Smooth muscle cell (in vitro differentiated cells): ENCODE data around the gene ART3. TPM values are rescaled to one million over a fixed set of nuclear protein-coding genes. Genes with fewer than 3 reads are reported as not detected.

Source experiments
- DNase-seq: peaks from one replicate; lab custom pipeline; 2025; ENCODE audit not compliant: unreplicated experiment; lab: John Stamatoyannopoulos, UW
- H2AFZ ChIP-seq: fragments of 200-600 bp; sonication (generic); 2 replicates; pipeline ENCODE4 v1.6.0; 2016; ENCODE audit warnings: antibody characterized with exemption, low read depth, mild to moderate bottlenecking
- H3F3A ChIP-seq: fragments of 200-600 bp; sonication (generic); 2 replicates; pipeline ENCODE4 v1.6.0; 2017; ENCODE audit warnings: antibody characterized with exemption, low read depth
- H3K27ac ChIP-seq: fragments of 200-600 bp; sonication (generic); 2 replicates; pipeline ENCODE4 v1.5.1; 2016; ENCODE audit warnings: low read depth, mild to moderate bottlenecking
- H3K27me3 ChIP-seq: fragments of 200-600 bp; sonication (generic); 2 replicates; pipeline ENCODE4 v1.6.1; 2016; ENCODE audit warnings: low read depth, mild to moderate bottlenecking
- H3K36me3 ChIP-seq: fragments of 200-600 bp; sonication (generic); 2 replicates; pipeline ENCODE4 v1.5.1; 2016; ENCODE audit warnings: low read depth
- H3K4me1 ChIP-seq: fragments of 200-600 bp; sonication (generic); 2 replicates; pipeline ENCODE4 v1.5.1; 2016; ENCODE audit warnings: low read depth
- H3K4me2 ChIP-seq: fragments of 200-600 bp; sonication (generic); 2 replicates; pipeline ENCODE4 v1.6.0; 2016; ENCODE audit warnings: mild to moderate bottlenecking
- H3K4me3 ChIP-seq: fragments of 200-600 bp; sonication (generic); 2 replicates; pipeline ENCODE4 v1.5.1; 2016; ENCODE audit warnings: mild to moderate bottlenecking
- H3K79me2 ChIP-seq: fragments of 200-600 bp; sonication (generic); 2 replicates; pipeline ENCODE4 v1.6.0; 2016; ENCODE audit warnings: low read depth, mild to moderate bottlenecking
- H3K9ac ChIP-seq: fragments of 200-600 bp; sonication (generic); 2 replicates; pipeline ENCODE4 v1.6.0; 2016; ENCODE audit warnings: low read depth
- H3K9me3 ChIP-seq: fragments of 200-600 bp; sonication (generic); replicated peaks from 2 replicates; pipeline ENCODE4 v1.5.1; 2016; ENCODE audit warnings: low read depth
- H4K20me1 ChIP-seq: fragments of 200-600 bp; sonication (generic); 2 replicates; pipeline ENCODE4 v1.6.0; 2016; ENCODE audit warnings: low read depth
- CTCF ChIP-seq: fragments of 200-600 bp; sonication (generic); IDR thresholded peaks from 2 replicates; pipeline ENCODE4 v1.5.1; 2017; ENCODE audit warnings: borderline replicate concordance, mild to moderate bottlenecking, antibody characterized with exemption; ENCODE audit not compliant: insufficient read depth, poor library complexity, severe bottlenecking
- WGBS: methylation state at CpG from one replicate; pipeline ENCODE4 v1.1.7; 2016; ENCODE audit warnings: low lambda C conversion rate; 5-methylcytosine and 5-hydroxymethylcytosine counted together
- polyA plus RNA-seq: library from polyadenylated mRNA; unstranded; fragments of >200 nt; fragmentation: Nextera tagmentation; extraction: Ambion mirVana; gene quantifications from 2 replicates; pipeline ENCODE4 v1.2.1, GENCODE V29; 2016
- total RNA-seq: library from RNA; depleted of rRNA; stranded (reverse); fragments of >200 nt; gene quantifications from 2 replicates; pipeline ENCODE4 v1.2.3, GENCODE V29; 2014

The ART3 gene
- total and polyA plus RNA-seq, 2 experiments from 2014 or later, result 0.93 TPM; not detected in 1

- TF ChIP-seq CTCF, result no peak
- Histone ChIP-seq H3K79me2 (no peaks in the 10 kb centered on the region), H2AFZ (no peak overlapping the region), H3K4me1 (no peaks in the 10 kb centered on the region), H3K27me3 (no peaks in the 10 kb centered on the region), H3K36me3 (peaks cover 40% of the 10 kb centered on the region), H3K4me2 (no peak overlapping the region), H3K9me3 (no peaks in the 10 kb centered on the region), H4K20me1 (no peaks in the 10 kb centered on the region), H3F3A (no peaks in the 10 kb centered on the region), H3K9ac (no peak overlapping the region), H3K27ac (no peak overlapping the region), H3K4me3 (no peak overlapping the region)
- DNase-seq, result no peak
- WGBS, result 96% methylated on average over 1 of the region's 1 CpG
Measured at GRCh38 chr4:76116821-76117220, 42.3 kb downstream of the ART3 start.

- H3K4me2 ChIP-seq, result no peak overlapping the region
- 98% methylated on average over 5 of the region's 5 CpGs for WGBS
- no peak for TF ChIP-seq CTCF
- H3K79me2 ChIP-seq, result no peaks in the 10 kb centered on the region
- no peaks in the 10 kb centered on the region for H3K4me1 ChIP-seq
- H3K27ac ChIP-seq, result no peak overlapping the region
- no peak for DNase-seq
- no peak overlapping the region for H3K4me3 ChIP-seq
- peaks cover 47% of the 10 kb centered on the region for H3K36me3 ChIP-seq
- no peaks in the 10 kb centered on the region for H3K27me3 ChIP-seq
- H2AFZ ChIP-seq, result no peak overlapping the region
- H3K9me3 ChIP-seq, result no peaks in the 10 kb centered on the region
- H3F3A ChIP-seq, result no peaks in the 10 kb centered on the region
- H3K9ac ChIP-seq, result no peak overlapping the region
- no peaks in the 10 kb centered on the region for H4K20me1 ChIP-seq
Measured at GRCh38 chr4:76117536-76117935, 43.0 kb downstream of the ART3 start.

- Histone ChIP-seq H3F3A (no peaks in the 10 kb centered on the region), H3K27ac (no peak overlapping the region), H3K9me3 (no peaks in the 10 kb centered on the region), H3K36me3 (peaks cover 57% of the 10 kb centered on the region), H3K9ac (no peak overlapping the region), H3K4me1 (no peaks in the 10 kb centered on the region), H2AFZ (no peak overlapping the region), H3K4me3 (no peak overlapping the region), H4K20me1 (no peaks in the 10 kb centered on the region), H3K27me3 (no peaks in the 10 kb centered on the region), H3K79me2 (no peaks in the 10 kb centered on the region), H3K4me2 (no peak overlapping the region)
- TF ChIP-seq CTCF, result no peak
- 97% methylated on average over 4 of the region's 4 CpGs for WGBS
- no peak for DNase-seq
Measured at GRCh38 chr4:76120199-76120598, 45.7 kb downstream of the ART3 start.

- Histone ChIP-seq H3K9ac (no peak overlapping the region), H3F3A (no peaks in the 10 kb centered on the region), H4K20me1 (peaks cover 6% of the 10 kb centered on the region), H3K4me2 (no peak overlapping the region), H3K79me2 (peaks cover 7% of the 10 kb centered on the region), H3K4me3 (no peak overlapping the region), H3K9me3 (no peaks in the 10 kb centered on the region), H3K27ac (no peak overlapping the region), H3K4me1 (no peaks in the 10 kb centered on the region), H2AFZ (no peak overlapping the region), H3K36me3 (peaks cover 44% of the 10 kb centered on the region), H3K27me3 (no peaks in the 10 kb centered on the region)
- no peak for DNase-seq
- no peak for TF ChIP-seq CTCF
Measured at GRCh38 chr4:76125816-76126215, 51.3 kb downstream of the ART3 start.
